ENCODE measurements around the gene SNED1.

SNED1 gene

DNA sequence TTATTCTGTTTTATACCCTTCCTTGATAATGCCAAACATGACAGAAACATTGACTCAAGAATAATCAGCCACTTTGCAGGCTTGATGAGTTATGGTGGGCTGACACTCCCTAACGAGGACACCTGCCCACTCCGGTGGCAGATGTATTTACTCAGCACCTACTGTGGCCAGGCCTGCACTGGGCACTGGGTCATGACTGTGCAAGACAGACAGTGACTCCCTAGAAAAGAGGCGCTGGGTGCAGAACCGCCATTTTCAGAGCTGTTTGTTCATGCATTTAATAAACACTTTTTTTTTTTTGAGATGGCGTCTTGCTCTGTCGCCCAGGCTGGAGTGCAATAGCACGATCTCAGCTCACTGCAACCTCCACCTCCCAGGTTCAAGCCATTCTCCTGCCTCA is 32.5 kb downstream of the SNED1 start:
- no peak for DNase-seq

DNA sequence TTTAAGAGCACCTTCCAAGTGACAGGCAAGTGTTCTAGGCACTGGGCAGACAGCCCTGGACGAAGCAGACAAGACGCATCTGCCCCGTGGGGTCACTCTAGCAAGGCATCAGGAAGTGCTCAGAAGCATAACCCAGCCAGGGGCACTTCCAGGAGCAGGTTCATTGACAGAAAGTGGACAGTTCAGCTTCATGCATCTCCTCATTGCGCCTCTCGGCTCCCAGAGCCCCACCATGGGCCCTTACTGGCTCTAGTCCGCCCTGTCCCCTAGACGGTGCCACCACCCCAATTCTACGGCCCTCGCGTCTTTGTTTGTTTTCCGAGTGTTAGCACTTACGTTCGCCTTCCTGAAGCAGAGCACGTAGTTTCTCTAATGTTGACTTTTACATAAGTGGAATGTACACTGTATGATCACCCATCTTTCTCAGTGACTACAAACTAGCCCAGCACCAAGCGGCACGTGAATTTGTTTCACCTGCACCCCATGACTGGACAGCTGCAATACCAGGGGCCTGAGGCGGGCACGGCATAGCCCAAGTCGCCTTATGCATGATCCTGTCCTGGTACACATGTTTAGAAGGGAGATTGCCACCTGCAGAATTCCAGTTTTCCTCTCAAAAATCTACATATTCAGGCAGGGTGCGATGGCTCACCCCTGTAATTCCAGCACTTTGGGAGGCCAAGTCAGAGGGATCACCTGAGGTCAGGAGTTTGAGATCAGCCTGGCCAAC is 33.2 kb downstream of the SNED1 start:
- no peak for DNase-seq

DNA sequence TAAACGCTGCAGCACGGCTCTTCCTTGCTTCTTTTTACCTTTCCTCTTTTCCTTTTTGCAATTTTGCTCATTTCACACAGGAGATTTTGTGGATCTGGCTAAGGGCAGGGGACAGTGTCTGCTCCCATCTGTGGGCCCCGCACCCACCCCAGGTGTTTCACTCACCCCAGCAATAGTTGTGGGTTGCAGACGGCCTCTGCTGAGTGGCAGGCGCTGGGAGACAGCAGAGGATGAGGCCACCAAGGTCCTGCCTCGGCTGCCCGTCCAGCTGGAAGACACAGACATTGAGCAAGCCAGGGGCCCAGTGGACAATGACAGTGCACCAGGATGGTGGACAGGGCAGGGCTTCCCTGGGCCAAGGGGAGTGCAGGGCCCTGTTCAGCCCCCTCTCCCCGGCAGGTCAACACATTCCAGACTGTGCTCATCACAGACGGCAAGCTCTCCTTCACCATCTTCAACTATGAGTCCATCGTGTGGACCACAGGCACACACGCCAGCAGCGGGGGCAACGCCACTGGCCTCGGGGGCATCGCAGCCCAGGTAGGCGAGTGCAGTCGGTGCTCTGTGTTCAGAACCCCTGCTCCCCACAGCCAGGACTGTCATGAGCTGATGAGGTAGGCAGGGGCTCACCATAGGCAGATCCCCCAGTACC is 35.0 kb downstream of the SNED1 start:
- no peak for DNase-seq

DNA sequence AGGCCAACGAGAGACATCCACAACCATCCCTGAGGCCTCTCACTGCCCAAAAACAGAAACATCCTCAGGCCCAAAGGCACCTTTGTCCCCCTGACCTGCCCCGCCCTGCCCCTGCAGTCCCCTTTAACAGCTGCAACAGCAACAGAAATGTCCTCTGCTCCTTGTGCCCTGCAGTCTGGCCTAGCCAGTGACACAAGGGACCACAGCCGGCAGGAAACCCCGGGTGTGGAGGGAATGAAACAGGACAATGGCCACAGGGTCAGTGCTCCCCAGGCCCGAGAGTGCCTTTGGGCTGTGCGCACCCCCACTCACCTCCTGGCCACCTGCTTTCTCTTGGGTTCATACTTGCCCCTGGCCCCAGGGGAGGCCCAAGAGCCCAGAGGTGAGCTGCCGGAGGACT is 35.6 kb downstream of the SNED1 start:
- no peak for DNase-seq

DNA sequence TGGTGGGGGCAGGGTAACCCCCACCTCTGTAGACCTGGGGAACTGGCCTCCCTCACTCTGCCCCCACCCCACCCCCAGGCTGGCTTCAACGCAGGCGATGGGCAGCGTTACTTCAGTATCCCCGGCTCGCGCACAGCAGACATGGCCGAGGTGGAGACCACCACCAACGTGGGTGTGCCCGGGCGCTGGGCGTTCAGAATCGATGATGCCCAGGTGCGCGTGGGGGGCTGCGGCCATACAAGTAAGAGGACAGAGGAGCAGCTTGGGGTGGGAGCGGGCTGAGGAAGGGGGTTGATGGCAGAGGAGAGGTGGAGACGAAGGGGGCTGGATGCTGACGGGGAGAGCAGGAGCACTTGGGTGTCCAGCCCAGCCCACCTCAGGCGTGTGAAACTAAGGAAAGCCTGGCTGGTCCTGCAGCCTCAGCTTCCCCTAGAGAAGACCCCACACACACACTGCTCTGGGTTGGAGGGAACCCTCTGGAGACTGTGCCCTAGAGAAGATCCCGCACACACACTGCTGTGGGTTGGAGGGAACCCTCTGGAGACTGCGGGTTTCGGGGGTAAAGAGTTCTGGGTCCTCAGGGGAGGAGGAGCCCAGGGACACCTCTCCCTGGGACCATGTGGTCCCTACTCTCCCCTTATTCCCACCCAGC is 36.2 kb downstream of the SNED1 start:
- no peak for DNase-seq

DNA sequence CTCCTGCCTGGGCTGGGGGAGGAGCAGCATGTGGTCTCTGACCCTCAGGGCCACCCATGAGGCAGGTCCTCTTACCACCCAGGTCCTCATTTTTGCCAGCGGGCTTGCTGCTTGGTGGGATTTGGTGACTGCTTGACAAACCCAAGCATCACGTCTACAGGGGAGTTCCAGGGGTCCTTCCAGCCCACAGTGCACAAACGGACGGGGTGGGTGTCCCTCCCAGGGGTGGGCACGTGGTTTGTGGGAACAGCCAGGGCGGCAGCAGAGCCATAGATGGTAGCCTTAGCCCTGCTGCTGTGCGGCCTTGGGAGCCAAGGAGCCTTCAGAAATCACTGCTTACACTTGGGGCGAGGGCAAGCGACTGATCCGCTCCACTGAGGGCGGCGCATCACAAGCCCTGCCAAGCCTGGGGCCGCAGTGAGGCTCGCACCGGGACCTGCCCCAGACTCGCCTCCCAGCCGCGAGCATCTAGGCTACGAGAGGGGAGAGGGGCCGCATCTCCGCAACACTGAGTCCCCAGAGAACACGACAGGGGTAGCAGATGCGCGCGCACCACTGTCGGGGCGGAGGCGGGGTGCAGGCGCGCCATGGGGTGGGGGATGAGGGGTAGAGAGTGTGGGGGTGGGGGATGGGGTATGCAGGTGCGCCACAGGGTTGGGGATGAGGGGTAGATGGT is 36.9 kb downstream of the SNED1 start:
- no peak for DNase-seq

DNA sequence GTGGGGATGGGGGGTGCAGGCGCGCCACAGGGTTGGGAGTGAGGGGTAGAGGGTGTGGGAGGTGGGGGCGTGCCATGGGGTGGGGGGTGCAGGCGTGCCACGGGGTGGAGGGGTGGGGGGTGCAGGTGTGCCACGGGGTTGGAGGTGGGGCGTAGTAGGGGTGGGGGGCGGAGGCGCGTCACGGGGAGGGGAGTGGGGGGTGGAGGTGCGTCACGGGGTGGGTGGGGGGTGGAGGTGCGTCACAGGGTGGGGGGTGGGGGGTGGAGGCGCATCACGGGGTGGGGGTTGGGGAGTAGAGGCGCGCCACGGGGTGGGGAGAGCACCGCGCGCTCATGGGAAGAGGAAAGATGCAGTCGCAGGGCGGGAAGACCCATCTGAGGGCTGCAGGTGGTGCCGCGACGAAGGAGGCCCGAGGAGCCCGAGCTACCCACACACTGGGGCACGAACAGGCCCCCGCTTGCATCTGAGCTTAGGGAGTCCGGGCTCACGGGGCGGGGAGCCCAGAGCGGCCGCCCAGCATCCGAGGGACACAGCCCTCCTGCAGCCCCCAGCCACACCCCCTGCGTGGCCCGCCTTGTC is 37.5 kb downstream of the SNED1 start:
- DNase-seq, result no peak

DNA sequence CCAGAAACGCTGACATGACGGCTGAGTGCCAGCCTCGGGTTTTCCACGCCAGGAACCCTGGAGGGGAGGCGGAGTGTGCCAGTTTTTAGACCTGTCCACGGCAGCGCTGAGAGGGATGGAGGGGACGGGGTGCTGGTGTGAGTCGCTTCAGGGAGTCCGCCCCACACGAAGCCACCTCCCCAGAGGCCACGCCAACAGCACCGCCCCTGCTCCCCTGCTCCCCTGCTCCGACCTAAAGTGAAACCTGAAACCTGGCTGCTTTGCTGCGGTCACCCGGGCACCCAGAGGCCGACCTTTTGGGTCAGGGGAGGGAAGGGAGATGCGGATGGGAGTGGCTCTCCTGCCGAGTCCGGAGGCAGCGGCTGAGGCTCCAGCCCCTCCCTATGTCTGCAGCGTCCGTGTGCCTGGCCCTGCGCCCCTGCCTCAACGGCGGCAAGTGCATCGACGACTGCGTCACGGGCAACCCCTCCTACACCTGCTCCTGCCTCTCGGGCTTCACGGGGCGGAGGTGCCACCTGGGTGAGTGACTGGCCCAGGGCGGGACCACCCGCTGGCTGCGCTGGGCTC is 38.1 kb downstream of the SNED1 start:
- no peak for DNase-seq

DNA sequence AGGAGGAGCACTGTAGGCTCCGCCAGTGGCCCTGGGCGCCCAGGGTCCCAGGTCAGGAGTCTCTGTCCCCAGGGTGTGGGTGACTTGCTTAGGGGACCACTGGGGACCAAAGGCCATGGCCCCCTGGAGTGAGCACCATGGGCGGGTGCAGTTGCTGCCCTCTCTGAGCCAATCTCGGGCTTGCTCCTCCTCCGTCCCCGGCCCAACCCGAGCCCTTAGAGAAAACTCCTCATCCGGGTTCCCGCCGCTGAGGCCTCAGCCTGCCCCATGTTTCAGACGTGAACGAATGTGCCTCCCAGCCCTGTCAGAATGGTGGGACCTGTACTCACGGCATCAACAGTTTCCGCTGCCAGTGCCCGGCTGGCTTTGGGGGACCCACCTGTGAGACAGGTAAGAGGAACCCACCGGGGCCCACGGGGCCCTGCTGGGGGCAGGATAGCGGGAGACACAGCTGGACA is 38.6 kb downstream of the SNED1 start:
- no peak for DNase-seq

DNA sequence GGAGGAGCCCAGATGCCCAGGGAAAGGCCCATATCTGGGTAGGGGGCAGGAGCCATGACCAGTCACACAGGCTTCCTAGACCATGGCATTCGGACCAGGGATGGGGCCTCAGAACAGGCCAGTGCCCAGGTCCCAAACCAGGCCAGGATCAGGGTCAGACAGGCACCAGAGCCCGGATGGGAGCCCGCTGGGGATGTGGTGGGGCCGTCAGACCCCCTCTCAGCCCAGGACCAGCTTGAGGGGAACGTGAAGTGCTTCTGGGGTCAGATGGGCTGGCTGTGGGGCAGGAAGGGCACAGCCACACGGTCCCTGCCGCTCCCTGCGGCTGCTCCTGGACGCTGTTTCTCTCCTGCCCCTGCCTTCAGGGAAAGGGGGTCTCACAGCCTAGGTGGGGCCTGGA is 39.1 kb downstream of the SNED1 start:
- DNase-seq, result no peak

DNA sequence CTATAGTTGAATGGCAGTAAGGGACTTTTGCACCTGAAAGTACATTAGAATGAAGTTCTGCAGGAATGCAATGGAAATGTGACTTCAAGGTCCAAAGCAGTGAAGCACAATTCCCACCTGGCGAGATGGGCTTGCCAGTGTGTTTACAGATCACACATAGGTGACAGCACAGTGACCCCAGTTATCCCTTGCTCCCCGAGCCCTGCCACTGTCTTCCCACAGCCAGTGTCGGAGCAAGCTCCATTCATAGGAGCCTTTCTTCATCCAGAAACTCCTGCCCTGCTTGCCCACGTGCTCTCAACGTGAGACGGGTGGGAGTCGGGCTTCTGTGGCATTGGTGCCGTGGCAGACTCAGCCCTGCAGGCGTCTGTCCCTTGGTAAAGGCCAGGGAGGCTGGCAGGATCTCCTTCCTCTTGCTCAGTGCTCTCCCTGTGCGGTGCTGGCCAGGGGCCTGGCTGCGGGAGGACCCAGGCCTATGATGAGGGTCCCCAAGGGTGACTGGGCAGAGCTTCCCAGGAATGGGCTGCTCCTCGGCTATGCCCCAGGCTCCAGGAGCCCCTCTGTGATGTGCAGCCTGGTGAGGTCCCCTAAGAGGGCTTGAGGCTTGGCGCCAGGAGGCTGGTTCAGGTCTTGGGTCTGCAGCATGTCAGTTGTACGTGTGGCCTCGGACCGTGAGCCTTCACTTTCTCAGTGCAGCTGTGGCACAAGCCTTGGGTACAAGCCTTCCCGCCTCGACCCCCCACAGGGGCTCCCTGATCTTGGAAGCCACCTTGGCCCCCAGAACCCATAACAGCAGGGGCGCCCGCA is 40.2 kb downstream of the SNED1 start:
- no peak for DNase-seq

DNA sequence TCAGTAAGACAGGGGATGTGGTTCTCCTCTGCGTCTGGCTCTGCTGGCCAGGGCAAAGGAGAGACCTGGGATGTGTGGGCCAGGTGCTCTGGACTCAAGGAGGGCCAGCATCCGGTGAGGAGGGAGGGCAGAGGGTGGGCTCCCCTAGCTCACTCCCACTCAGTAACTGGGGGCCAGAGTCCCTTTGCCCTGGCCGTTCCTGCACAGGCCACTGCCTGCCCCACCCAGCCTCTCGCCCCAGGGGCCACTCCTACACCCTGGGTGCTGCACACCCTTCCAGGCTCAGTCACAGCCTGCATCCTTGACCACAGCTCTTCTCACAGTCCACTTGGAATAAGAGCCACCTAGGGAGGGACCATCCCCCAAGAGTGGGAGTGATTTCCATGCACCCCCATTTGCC is 41.0 kb downstream of the SNED1 start:
- DNase-seq, result no peak

DNA sequence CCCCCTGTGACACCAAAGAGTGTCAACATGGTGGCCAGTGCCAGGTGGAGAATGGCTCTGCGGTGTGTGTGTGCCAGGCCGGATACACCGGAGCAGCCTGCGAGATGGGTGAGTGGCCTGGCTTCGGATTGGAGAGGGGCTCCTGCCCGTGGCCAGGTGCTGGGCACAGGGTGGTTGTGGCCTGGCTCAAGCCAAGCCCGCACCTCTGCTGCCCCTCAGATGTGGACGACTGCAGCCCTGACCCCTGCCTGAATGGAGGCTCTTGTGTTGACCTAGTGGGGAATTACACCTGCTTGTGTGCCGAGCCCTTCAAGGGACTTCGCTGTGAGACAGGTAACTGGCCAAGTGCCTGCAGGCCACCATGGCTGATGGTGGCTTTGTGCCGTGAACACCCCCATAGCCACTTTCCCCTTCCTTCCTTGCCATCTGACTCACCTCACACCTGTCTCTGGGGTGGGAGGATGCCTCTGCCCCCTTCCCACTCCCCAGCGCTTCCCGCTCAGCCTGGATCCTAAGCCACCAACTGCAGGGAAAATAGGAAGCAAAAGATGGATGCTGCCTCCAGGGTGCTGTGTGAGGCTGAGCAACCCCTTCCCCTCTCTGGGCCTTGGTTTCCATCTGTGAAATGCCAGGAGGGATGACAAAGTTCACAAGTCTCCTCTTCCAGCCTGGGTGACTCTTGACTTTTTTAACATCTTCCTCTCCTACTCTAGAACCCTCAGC is 41.8 kb downstream of the SNED1 start:
- DNase-seq, result no peak

DNA sequence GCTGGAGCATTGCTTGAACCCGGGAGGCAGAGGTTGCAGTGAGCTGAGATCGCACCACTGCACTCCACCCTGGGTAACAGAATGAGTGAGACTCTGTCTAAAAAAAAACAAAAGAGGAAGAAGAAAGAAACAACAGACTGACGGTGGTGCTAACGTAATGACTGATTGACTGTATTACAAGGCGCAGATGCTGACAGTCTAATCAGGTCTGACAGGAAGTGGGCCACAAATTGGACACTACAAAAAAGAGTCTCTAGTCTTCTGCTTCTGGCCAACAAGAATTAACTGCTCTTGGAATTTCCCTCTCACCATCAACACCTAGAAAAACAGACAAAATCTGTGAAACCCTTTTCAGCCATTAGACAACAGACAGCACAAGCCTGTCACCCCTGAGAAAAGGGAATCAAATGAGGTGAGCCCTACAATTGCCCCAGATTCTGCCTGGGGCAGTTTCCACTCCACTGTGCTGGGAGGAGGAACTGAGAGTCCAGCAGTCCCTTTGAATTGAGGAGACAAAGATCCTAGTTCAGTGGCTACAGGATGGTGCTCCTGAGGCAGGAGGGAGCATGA is 43.3 kb downstream of the SNED1 start:
- no peak for DNase-seq

DNA sequence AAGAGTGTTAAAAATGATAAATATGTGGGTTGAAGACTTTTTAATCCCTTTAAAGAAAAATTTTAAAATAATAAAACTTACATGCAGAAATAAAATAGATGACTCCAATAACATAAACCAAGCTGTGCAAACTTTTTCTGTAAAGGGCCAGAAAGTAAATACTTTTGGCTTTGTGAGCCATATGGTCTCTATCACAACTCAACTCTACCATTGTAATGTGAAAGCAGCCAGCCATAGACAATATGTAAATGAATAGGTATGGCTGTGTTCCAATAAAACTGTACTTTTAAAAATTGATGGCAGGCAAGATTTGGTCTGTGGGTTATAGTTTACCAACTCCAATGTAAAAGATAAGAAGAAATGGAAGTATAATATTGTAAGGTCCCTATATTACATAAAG is 45.2 kb downstream of the SNED1 start:
- no peak for DNase-seq

DNA sequence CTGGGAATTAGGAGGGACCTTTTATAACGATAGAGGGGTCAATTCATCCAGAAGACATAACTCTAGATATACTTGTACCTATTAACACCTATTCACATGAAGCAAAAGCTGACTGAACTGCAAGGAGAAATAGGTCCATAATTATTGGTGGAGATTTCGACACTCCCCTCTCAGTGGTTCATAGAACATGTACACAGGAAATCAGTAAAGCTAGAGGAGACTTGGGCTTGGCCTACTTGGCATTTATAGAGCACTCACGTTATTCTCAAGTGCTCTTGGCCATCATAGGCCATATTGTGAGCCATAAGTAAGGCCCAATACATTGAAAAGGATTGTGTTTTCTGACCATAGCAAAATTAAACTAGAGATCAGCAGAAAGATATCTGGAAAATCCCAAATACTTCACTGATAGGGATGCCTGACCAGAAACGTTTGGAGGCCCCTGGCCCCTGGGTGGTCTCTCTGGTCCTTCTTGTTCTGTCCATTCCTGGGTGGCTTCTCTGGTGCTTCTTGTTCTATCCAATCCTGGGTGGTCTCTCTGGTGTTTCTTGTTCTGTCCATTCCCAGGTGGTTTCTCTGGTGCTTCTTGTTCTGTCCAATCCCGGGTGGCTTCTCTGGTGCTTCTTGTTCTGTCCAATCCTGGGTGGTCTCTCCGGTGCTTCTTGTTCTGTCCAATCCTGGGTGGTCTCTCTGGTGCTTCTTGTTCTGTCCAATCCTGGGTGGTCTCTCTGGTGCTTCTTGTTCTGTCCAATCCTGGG is 49.0 kb downstream of the SNED1 start:
- DNase-seq, result no peak

DNA sequence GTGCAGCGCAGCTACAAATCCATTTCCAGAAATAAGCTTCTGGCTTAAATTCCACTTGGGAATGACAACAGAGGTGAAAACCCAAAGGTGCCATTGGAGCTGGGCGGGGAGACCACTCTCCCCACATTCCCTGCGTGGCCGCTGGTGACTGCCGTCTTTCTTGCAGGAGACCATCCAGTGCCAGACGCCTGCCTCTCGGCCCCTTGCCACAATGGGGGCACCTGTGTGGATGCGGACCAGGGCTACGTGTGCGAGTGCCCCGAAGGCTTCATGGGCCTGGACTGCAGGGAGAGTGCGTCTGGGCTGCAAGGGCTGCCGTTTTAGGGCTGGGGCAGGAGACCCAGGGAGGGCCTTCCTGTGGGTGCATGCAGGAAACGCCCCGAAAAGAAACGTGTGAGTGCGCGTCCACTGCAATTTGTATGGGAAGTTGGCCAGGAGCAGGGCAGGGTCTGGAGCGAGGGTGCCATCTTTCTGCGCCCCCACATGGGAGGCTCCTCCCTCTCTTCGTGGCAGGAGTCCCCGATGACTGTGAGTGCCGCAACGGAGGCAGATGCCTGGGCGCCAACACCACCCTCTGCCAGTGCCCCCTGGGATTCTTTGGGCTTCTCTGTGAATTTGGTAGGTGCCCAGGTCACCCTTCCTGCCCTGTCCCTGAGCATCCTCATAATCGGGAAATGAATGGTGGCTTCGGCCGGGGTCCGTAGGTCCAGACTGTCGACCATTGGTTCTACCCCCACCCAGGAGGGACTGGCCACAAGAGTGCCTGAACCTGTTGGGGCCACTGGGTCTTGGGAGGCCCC is 49.9 kb downstream of the SNED1 start:
- no peak for DNase-seq

DNA sequence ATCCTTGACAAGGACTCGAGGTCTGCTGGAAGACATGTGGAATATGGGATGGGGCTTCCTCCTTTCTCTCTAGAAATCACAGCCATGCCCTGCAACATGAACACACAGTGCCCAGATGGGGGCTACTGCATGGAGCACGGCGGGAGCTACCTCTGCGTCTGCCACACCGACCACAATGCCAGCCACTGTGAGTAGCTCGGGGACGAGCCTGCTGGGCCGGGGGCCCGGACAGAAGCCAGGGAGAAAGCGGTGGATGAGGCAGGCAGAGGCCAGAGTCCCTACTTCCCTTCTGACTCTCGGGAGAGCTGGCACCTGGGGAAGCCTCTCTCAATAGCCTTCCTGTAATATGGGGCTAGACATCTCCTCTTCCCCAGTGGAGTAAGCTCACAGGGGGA is 50.5 kb downstream of the SNED1 start:
- DNase-seq, result no peak
